RWPE2 (cell line): ENCODE results near the gene RARS2.

Source experiments
- ATAC-seq: fragments of 200-7000 bp; cut with Tn5 transposase; 3 replicates; pipeline ENCODE4 v1.9.1; 2021; ENCODE audit warnings: low read depth
- DNase-seq: peaks from one replicate; pipeline ENCODE4 v3.0.0-alpha.2; 2020; ENCODE audit warnings: low spot score
- H3K27ac ChIP-seq: fragments of 450-650 bp; 2 replicates; pipeline ENCODE4 v1.5.1; 2017; ENCODE audit warnings: mild to moderate bottlenecking; ENCODE audit not compliant: poor library complexity, severe bottlenecking
- H3K27me3 ChIP-seq: fragments of 250-450 bp; sonication (Bioruptor Pico); 2 replicates; pipeline ENCODE4 v1.5.1; 2021; ENCODE audit warnings: mild to moderate bottlenecking, moderate library complexity; ENCODE audit not compliant: insufficient read depth, poor library complexity, severe bottlenecking
- H3K36me3 ChIP-seq: fragments of 250-450 bp; sonication (Bioruptor Pico); 2 replicates; pipeline ENCODE4 v1.5.1; 2020; ENCODE audit warnings: low read depth, mild to moderate bottlenecking, moderate library complexity
- H3K4me1 ChIP-seq: fragments of 250-450 bp; sonication (Bioruptor Pico); 2 replicates; pipeline ENCODE4 v1.5.1; 2021; ENCODE audit warnings: mild to moderate bottlenecking, moderate library complexity; ENCODE audit not compliant: insufficient read depth, poor library complexity, severe bottlenecking
- H3K4me3 ChIP-seq: fragments of 250-450 bp; sonication (Bioruptor Pico); 2 replicates; pipeline ENCODE4 v1.5.1; 2021; ENCODE audit warnings: mild to moderate bottlenecking, moderate library complexity; ENCODE audit not compliant: severe bottlenecking
- H3K9me3 ChIP-seq: fragments of 250-450 bp; sonication (Bioruptor Pico); 2 replicates; pipeline ENCODE4 v1.5.1; 2021; ENCODE audit warnings: mild to moderate bottlenecking, moderate library complexity; ENCODE audit not compliant: severe bottlenecking
- TF ChIP-seq, protein P1 (sequence below): fragments of 450-650 bp; IDR thresholded peaks from one replicate; pipeline ENCODE4 v1.5.1; 2017; ENCODE audit warnings: mild to moderate bottlenecking, moderate library complexity; ENCODE audit not compliant: poor library complexity, severe bottlenecking

RARS2 gene

DNA sequence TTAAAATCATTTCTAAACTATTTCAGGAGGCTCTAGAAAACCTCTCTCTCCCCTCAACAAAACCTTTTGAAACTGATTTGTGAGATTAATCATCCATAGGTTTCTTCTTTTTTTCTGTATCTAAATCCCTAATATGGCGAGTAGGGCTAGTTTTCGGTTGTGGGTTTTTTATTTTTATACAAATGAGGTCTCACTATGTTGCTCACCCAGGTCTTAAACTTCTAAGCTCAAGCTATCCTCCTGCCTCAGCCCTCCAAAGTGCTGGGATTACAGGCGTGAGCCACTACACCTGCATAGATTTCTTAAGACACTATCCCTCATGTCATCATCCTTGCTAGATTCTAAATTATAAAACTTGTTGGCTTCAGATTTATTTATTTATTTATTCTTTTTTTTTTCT, 44.1 kb upstream of the RARS2 start:
- TF ChIP-seq, protein P1, sequence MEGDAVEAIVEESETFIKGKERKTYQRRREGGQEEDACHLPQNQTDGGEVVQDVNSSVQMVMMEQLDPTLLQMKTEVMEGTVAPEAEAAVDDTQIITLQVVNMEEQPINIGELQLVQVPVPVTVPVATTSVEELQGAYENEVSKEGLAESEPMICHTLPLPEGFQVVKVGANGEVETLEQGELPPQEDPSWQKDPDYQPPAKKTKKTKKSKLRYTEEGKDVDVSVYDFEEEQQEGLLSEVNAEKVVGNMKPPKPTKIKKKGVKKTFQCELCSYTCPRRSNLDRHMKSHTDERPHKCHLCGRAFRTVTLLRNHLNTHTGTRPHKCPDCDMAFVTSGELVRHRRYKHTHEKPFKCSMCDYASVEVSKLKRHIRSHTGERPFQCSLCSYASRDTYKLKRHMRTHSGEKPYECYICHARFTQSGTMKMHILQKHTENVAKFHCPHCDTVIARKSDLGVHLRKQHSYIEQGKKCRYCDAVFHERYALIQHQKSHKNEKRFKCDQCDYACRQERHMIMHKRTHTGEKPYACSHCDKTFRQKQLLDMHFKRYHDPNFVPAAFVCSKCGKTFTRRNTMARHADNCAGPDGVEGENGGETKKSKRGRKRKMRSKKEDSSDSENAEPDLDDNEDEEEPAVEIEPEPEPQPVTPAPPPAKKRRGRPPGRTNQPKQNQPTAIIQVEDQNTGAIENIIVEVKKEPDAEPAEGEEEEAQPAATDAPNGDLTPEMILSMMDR, result no peak
- Histone ChIP-seq H3K4me1 (no peaks in the 10 kb centered on the region), H3K4me3 (no peak overlapping the region), H3K9me3 (no peaks in the 10 kb centered on the region), H3K27ac (no peak overlapping the region), H3K36me3 (peaks cover 50% of the 10 kb centered on the region), H3K27me3 (no peaks in the 10 kb centered on the region)
- DNase-seq (no peak), ATAC-seq (no peak)

DNA sequence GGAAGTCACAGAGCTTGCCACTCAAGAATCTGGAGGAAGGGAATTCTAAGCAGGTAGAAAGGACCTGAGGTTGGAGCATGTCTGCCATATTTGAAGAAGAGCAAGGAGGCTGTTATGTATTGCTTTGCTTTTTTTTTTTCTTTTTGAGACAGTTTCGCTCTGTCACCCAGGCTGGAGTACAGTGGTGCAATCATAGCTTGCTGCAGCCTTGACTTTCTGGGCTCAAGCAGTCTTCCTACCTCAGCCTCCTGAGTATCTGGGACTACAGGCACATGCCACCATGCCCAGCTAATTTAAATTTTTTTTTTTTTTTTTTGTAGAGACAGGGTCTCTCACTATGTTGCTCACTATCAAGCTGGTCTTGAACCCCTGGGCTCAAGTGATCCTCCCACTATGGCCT, 41.0 kb upstream of the RARS2 start:
- Histone ChIP-seq H3K27ac (no peak overlapping the region), H3K9me3 (no peaks in the 10 kb centered on the region), H3K36me3 (peaks cover 37% of the 10 kb centered on the region), H3K4me3 (no peak overlapping the region), H3K4me1 (no peaks in the 10 kb centered on the region), H3K27me3 (no peaks in the 10 kb centered on the region)
- ATAC-seq, result no peak
- DNase-seq, result no peak
- TF ChIP-seq, protein P1, result no peak

DNA sequence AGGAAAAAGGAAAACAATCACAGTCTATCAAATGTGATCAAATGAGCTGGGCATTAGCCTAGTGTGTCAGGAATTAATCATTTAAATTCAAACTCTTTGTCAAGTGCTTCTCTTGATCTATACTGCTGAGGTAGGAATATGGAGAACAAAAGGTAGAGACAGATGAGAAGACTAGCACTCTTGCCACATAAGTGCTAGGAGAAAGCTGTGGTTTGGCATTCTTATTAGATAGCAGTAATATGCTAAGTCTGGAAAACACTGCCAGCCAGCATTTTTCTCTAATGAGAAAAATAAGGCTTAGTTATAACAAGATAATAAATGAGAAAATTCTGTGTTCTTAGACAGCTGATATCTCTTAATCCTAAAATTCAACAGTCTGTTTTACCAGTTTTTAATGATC, 39.1 kb upstream of the RARS2 start:
- Histone ChIP-seq H3K9me3 (no peaks in the 10 kb centered on the region), H3K4me3 (no peak overlapping the region), H3K27me3 (no peaks in the 10 kb centered on the region), H3K4me1 (no peaks in the 10 kb centered on the region), H3K36me3 (peaks cover 39% of the 10 kb centered on the region), H3K27ac (no peak overlapping the region)
- DNase-seq (no peak), ATAC-seq (no peak)
- TF ChIP-seq, protein P1, result no peak

DNA sequence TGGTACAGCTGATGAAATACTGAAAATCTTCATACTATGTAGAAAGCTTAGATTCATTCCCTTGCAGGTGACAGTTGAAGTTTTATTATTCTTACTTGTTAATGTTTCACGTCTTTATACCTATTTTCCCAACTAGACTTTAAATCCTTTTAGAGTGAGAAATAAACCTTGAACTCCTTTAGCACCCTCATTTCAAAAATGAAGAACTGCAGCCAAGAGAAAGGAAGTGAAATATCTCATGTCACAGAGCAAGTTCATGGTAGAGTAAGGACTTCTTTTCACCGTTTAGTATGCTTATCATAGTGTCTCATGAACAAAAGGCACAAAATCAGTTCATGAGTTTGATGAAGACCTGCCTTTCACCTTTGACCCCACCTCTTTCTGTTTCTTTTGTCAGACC, 38.6 kb upstream of the RARS2 start:
- DNase-seq (no peak), ATAC-seq (no peak)
- Histone ChIP-seq H3K9me3 (no peaks in the 10 kb centered on the region), H3K4me3 (no peak overlapping the region), H3K27ac (no peak overlapping the region), H3K27me3 (no peaks in the 10 kb centered on the region), H3K4me1 (no peaks in the 10 kb centered on the region), H3K36me3 (peaks cover 36% of the 10 kb centered on the region)
- TF ChIP-seq, protein P1, result no peak

DNA sequence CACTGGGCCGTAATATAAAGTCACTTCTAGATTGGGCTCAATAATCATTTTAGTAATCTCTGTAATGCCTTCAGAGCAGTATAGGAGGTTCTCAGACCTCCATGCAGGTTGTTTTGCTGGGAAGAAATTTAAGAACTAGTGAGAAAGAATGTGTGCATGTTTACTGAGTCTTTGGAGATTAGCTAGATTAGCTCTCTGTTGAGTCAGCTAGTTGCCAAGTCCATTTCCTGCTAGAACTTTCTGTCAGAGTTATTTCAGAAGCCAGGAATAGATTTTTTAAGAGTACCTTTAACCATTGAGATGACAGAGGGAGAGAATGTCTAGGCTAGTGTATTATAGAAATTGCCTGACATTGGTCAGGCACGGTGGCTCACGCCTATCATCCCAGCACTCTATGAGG, 33.5 kb upstream of the RARS2 start:
- no peak for DNase-seq
- peaks cover 42% of the 10 kb centered on the region for H3K36me3 ChIP-seq
- TF ChIP-seq, protein P1, result no peak
- H3K27ac ChIP-seq, result no peak overlapping the region
- H3K4me3 ChIP-seq, result no peak overlapping the region
- no peak for ATAC-seq
- H3K9me3 ChIP-seq, result no peaks in the 10 kb centered on the region
- H3K27me3 ChIP-seq, result no peaks in the 10 kb centered on the region
- no peaks in the 10 kb centered on the region for H3K4me1 ChIP-seq
